GM12878 (cell line): ENCODE results near the gene ELMOD2. TPM values are rescaled to one million over a fixed set of nuclear protein-coding genes. Genes with fewer than 3 reads are reported as not detected.

ENCODE experiments used
- ATAC-seq: fragments of 200-7000 bp; cut with Tn5 transposase; 3 replicates; pipeline ENCODE4 v1.9.1; 2020; ENCODE audit warnings: mild to moderate bottlenecking, moderate library complexity
- BruUV-seq: library from RNA; stranded (reverse); fragments of 400-500 nt; replicated peaks from 2 replicates; lab custom pipeline; 2021; lab: Mats Ljungman, UMichigan
- CTCF ChIA-PET: fragments of 300-600 bp; sonication (Branson Sonifier 250); formaldehyde crosslinking; extraction: SDS; loops from one replicate; lab custom pipeline; 2021; ENCODE audit warnings: inconsistent platforms; lab: Yijun Ruan, JAX
- POLR2A ChIA-PET: fragments of 350-600 bp; formaldehyde crosslinking; extraction: SDS; loops from one replicate; lab custom pipeline; 2021; ENCODE audit warnings: inconsistent platforms; lab: Charles Lee
- RAD21 ChIA-PET: fragments of 300-600 bp; sonication (Branson Sonifier 250); formaldehyde crosslinking; loops from one replicate; lab custom pipeline; 2023; ENCODE audit warnings: antibody characterized with exemption; ENCODE audit not compliant: unreplicated experiment; lab: Charles Lee
- SMC1A ChIA-PET: fragments of 300-600 bp; sonication (Branson Sonifier 250); formaldehyde crosslinking; loops from one replicate; lab custom pipeline; 2023; ENCODE audit not compliant: unreplicated experiment, uncharacterized antibody; lab: Charles Lee
- DNase-seq: peaks from one replicate; pipeline ENCODE4 v3.0.0-alpha.2; 2011; ENCODE audit warnings: low read depth, low spot score
- FAIRE-seq: peaks from 3 replicates; lab custom pipeline; 2011; peaks lifted over from hg19 to GRCh38; lab: Jason Lieb, UNC
- H2AFZ ChIP-seq: 2 replicates; pipeline ENCODE4 v1.6.0; 2011; ENCODE audit warnings: low read depth, low read length, control low read depth; ENCODE audit not compliant: control insufficient read depth
- H3K27ac ChIP-seq: 2 replicates; pipeline ENCODE4 v1.5.1; 2011; ENCODE audit warnings: control low read depth; ENCODE audit not compliant: control insufficient read depth, insufficient read depth
- H3K27me3 ChIP-seq, 2 experiments: replicated peaks in 1 of 2; 2 replicates each; pipeline versions ENCODE4 v1.6.0 to v1.6.1; 2011; ENCODE audit warnings: low read length in 1 of 2; ENCODE audit not compliant: control insufficient read depth in 2 of 2, insufficient read depth in 2 of 2
- H3K36me3 ChIP-seq, 2 experiments: 2 replicates each; pipeline ENCODE4 v1.5.1; 2011; ENCODE audit warnings: low read length in 1 of 2; ENCODE audit not compliant: control insufficient read depth in 2 of 2, insufficient read depth in 2 of 2
- H3K4me1 ChIP-seq: 2 replicates; pipeline ENCODE4 v1.6.1; 2011; ENCODE audit warnings: mild to moderate bottlenecking, low read length, moderate library complexity, mixed read lengths; ENCODE audit not compliant: control insufficient read depth, insufficient read depth
- H3K4me2 ChIP-seq: 2 replicates; pipeline ENCODE4 v1.6.0; 2011; ENCODE audit warnings: control low read depth; ENCODE audit not compliant: control insufficient read depth, insufficient read depth
- H3K4me3 ChIP-seq: fragments of 200-600 bp; sonication (generic); 2 replicates; pipeline ENCODE4 v1.5.1; 2016
- H3K79me2 ChIP-seq: 2 replicates; pipeline ENCODE4 v1.6.0; 2011; ENCODE audit warnings: low read length; ENCODE audit not compliant: control insufficient read depth, insufficient read depth
- H3K9ac ChIP-seq: 2 replicates; pipeline ENCODE4 v1.8.0; 2011; ENCODE audit warnings: low read length, control low read depth, mixed read lengths; ENCODE audit not compliant: control insufficient read depth, insufficient read depth
- H3K9me3 ChIP-seq: replicated peaks from 3 replicates; pipeline ENCODE4 v1.5.1; 2011; ENCODE audit warnings: mild to moderate bottlenecking, low read length; ENCODE audit not compliant: control insufficient read depth, insufficient read depth
- H4K20me1 ChIP-seq: 2 replicates; pipeline ENCODE4 v1.6.0; 2011; ENCODE audit not compliant: control insufficient read depth, insufficient read depth
- ATF2 ChIP-seq: IDR thresholded peaks from 2 replicates; pipeline ENCODE4 v1.6.1; 2012; ENCODE audit warnings: low read length, inconsistent platforms
- BACH1 ChIP-seq: fragments of 450-650 bp; IDR thresholded peaks from 2 replicates; pipeline ENCODE4 v1.6.1; 2017; ENCODE audit warnings: mild to moderate bottlenecking, borderline replicate concordance
- HDAC2 ChIP-seq: fragments of 200-600 bp; sonication (generic); IDR thresholded peaks from 2 replicates; pipeline ENCODE4 v1.6.1; 2017
- HSF1 ChIP-seq: fragments of 150-350 bp; IDR thresholded peaks from 2 replicates; pipeline ENCODE4 v1.6.1; 2014; ENCODE audit warnings: mild to moderate bottlenecking, low read depth, low read length
- IKZF1 ChIP-seq: fragments of 450-650 bp; conservative IDR thresholded peaks from 2 replicates; pipeline ENCODE4 v1.6.1; 2017; ENCODE audit warnings: antibody characterized with exemption, mild to moderate bottlenecking
- NR2C1 ChIP-seq: fragments of 450-650 bp; IDR thresholded peaks from 2 replicates; pipeline ENCODE4 v1.6.1; 2017; ENCODE audit warnings: antibody characterized with exemption, mild to moderate bottlenecking, moderate library complexity
- SREBF2 ChIP-seq: IDR thresholded peaks from 2 replicates; pipeline ENCODE4 v1.6.1; 2012; ENCODE audit warnings: mild to moderate bottlenecking, low read length
- USF1 ChIP-seq: IDR thresholded peaks from 2 replicates; pipeline ENCODE4 v1.6.1; 2011; ENCODE audit warnings: borderline replicate concordance, low read depth, mild to moderate bottlenecking, moderate library complexity, mixed read lengths, low read length; ENCODE audit not compliant: insufficient read depth; ENCODE audit errors: extremely low read length
- ZBTB4 ChIP-seq: fragments of 450-650 bp; formaldehyde crosslinking; IDR thresholded peaks from 2 replicates; pipeline ENCODE4 v1.4.0; 2022; ENCODE audit warnings: mild to moderate bottlenecking, moderate library complexity
- WGBS: methylation state at CpG from one replicate; pipeline ENCODE4 v1.1.6; 2016; ENCODE audit warnings: low lambda C conversion rate; ENCODE audit not compliant: insufficient replicate concordance, insufficient coverage; ENCODE audit errors: missing lambda C conversion rate; 5-methylcytosine and 5-hydroxymethylcytosine counted together
- in situ Hi-C: fragments of 300-500 bp; cut with MboI; formaldehyde crosslinking; loops from 9 replicates; pipeline ENCODE4 v1.14.3; 2018; ENCODE audit warnings: mixed read lengths
- intact Hi-C: fragments of 100-400 bp; cut with micrococcal nuclease; formaldehyde crosslinking; loops from one replicate; pipeline ENCODE4 v1.14.2; 2022; ENCODE audit not compliant: unreplicated experiment
- polyA plus RNA-seq, 11 experiments: library from polyadenylated mRNA; depleted of rRNA in 4 of 11; unstranded in 6 of 11; stranded (reverse) in 5 of 11; fragments of >200 nt; fragmentation: Nextera tagmentation in 4 of 11; fragmentation: Illumina TruSeq in 1 of 11; extraction: Ambion mirVana in 4 of 11; extraction: Trizol in 1 of 11; gene quantifications; 1 replicate in 1 of 11; 2 replicates in 10 of 11; pipeline versions ENCODE4 v1.2.1 to v1.2.3, GENCODE V29; 2011 to 2016; ENCODE audit warnings: inconsistent platforms in 2 of 11, missing spikeins in 2 of 11, low read depth in 1 of 11
- small RNA-seq: library from RNA; depleted of rRNA; stranded (forward); fragments of <200 nt; gene quantifications from one replicate; pipeline ENCODE3, GENCODE V24; 2014
- total RNA-seq, 4 experiments: library from RNA; depleted of rRNA in 3 of 4; stranded (reverse); fragments of >200 nt in 3 of 4; fragmentation: Illumina TruSeq in 1 of 4; extraction: Trizol in 1 of 4; gene quantifications; 2 replicates each; pipeline versions ENCODE4 v1.2.1 to v1.2.3, GENCODE V29; 2013 to 2021

ELMOD2 gene
- total and polyA plus RNA-seq, 10 of the 15 experiments (the other 5 are each of a cell fraction or from before 2014, with no cell fraction given), result 6.5 to 16.7 (median 12.7) TPM

GRCh38 chr4:140603286-140603685 lies 79.3 kb downstream of the ELMOD2 start:
- ChIA-PET POLR2A (no interaction called here), RAD21 (no interaction called here), SMC1A (no interaction called here), CTCF (interaction anchor here (1.2 to 1.6 kb wide), 2 partner anchors 26 to 79 kb away, joined by 3 to 5 read pairs; partner anchors contain the start of gene ELMOD2)
- Histone ChIP-seq H3K27me3 (no peaks in the 10 kb centered on the region; a peak in 1 of 4 replicates), H4K20me1 (no peaks in the 10 kb centered on the region), H2AFZ (no peak overlapping the region), H3K9ac (no peak overlapping the region), H3K4me3 (no peak overlapping the region), H3K9me3 (no peaks in the 10 kb centered on the region), H3K36me3 (no peaks in the 10 kb centered on the region), H3K27ac (no peak overlapping the region), H3K79me2 (no peaks in the 10 kb centered on the region), H3K4me1 (no peaks in the 10 kb centered on the region), H3K4me2 (no peak overlapping the region)
- in situ Hi-C loops, result no loop called here
- BruUV-seq, result no TSS peak
- FAIRE-seq, result no peak
- intact Hi-C loops, result no loop called here
- TF ChIP-seq NR2C1 (no peak), ZBTB4 (no peak), SREBF2 (no peak), ATF2 (no peak), HSF1 (no peak), BACH1 (no peak), IKZF1 (no peak), HDAC2 (no peak), USF1 (no peak)
- no peak for ATAC-seq
- WGBS, result 50% methylated on average over 2 of the region's 2 CpGs
- DNase-seq, result no peak

Small RNA genes within 50 kb of the gene (small RNA-seq; reads per million reads assigned to genes)
- gene AC108019.1 (not detected), gene RN7SL152P (not detected)

Other genes starting within 250 kb of the ELMOD2 start
- gene SCOC, start 150.5 kb upstream of the ELMOD2 start, total RNA-seq (2014; rRNA removed), result 28.2 and 40.6 TPM in 2 replicates
- 49.3 and 51.9 TPM in 2 replicates for gene SCOC, start 150.5 kb upstream of the ELMOD2 start, total RNA-seq (2014; rRNA removed; fragmentation: Illumina TruSeq; extraction: Trizol)
- 38.3 and 39.3 TPM in 2 replicates for gene SCOC, start 150.5 kb upstream of the ELMOD2 start, total RNA-seq (2021)
- gene SCOC, start 150.5 kb upstream of the ELMOD2 start, polyA plus RNA-seq (2011; rRNA removed), result 50.8 and 99.7 TPM in 2 replicates
- gene SCOC, start 150.5 kb upstream of the ELMOD2 start, polyA plus RNA-seq (2014; fragmentation: Illumina TruSeq; extraction: Trizol), result 57.2 and 82.5 TPM in 2 replicates
- 100 to 1,000 TPM; 118 to 154 TPM for gene SCOC, start 150.5 kb upstream of the ELMOD2 start, polyA plus RNA-seq (2014; fragmentation: Nextera tagmentation; extraction: Ambion mirVana)
- gene SCOC, start 150.5 kb upstream of the ELMOD2 start, polyA plus RNA-seq (2014; rRNA removed), result 24.2 and 38.0 TPM in 2 replicates
- 100 to 1,000 TPM in 1 of 2 experiments, 10 to 100 TPM in 1; 92.5 to 106 TPM for gene SCOC, start 150.5 kb upstream of the ELMOD2 start, polyA plus RNA-seq (2016; fragmentation: Nextera tagmentation; extraction: Ambion mirVana)
- 0.51 and 0.60 TPM in 2 replicates for gene CLGN, start 96.5 kb upstream of the ELMOD2 start, total RNA-seq (2014; rRNA removed)
- 1.0 and 1.1 TPM in 2 replicates for gene CLGN, start 96.5 kb upstream of the ELMOD2 start, total RNA-seq (2014; rRNA removed; fragmentation: Illumina TruSeq; extraction: Trizol)
- 0.61 and 0.64 TPM in 2 replicates for gene CLGN, start 96.5 kb upstream of the ELMOD2 start, total RNA-seq (2021)
- 0.06 and 0.11 TPM in 2 replicates for gene CLGN, start 96.5 kb upstream of the ELMOD2 start, polyA plus RNA-seq (2011; rRNA removed)
- gene CLGN, start 96.5 kb upstream of the ELMOD2 start, polyA plus RNA-seq (2014; fragmentation: Illumina TruSeq; extraction: Trizol), result 0.87 and 1.5 TPM in 2 replicates
- under 1 TPM; 0.53 to 0.73 TPM for gene CLGN, start 96.5 kb upstream of the ELMOD2 start, polyA plus RNA-seq (2014; fragmentation: Nextera tagmentation; extraction: Ambion mirVana)
- 0.27 and 0.55 TPM in 2 replicates for gene CLGN, start 96.5 kb upstream of the ELMOD2 start, polyA plus RNA-seq (2014; rRNA removed)
- under 1 TPM; 0.59 to 0.71 TPM for gene CLGN, start 96.5 kb upstream of the ELMOD2 start, polyA plus RNA-seq (2016; fragmentation: Nextera tagmentation; extraction: Ambion mirVana)
- gene MGAT4D, start 25.9 kb upstream of the ELMOD2 start, total RNA-seq (2014; rRNA removed), result not detected in 2 replicates
- not detected in 2 replicates for gene MGAT4D, start 25.9 kb upstream of the ELMOD2 start, total RNA-seq (2014; rRNA removed; fragmentation: Illumina TruSeq; extraction: Trizol)
- not detected in 2 replicates for gene MGAT4D, start 25.9 kb upstream of the ELMOD2 start, total RNA-seq (2021)
- gene MGAT4D, start 25.9 kb upstream of the ELMOD2 start, polyA plus RNA-seq (2011; rRNA removed), result not detected in 2 replicates
- gene MGAT4D, start 25.9 kb upstream of the ELMOD2 start, polyA plus RNA-seq (2014; fragmentation: Illumina TruSeq; extraction: Trizol), result not detected in 2 replicates
- not detected for gene MGAT4D, start 25.9 kb upstream of the ELMOD2 start, polyA plus RNA-seq (2014; fragmentation: Nextera tagmentation; extraction: Ambion mirVana)
- not detected in 2 replicates for gene MGAT4D, start 25.9 kb upstream of the ELMOD2 start, polyA plus RNA-seq (2014; rRNA removed)
- gene MGAT4D, start 25.9 kb upstream of the ELMOD2 start, polyA plus RNA-seq (2016; fragmentation: Nextera tagmentation; extraction: Ambion mirVana), result not detected
- not detected in 2 replicates for gene UCP1, start 44.8 kb downstream of the ELMOD2 start, total RNA-seq (2014; rRNA removed)
- not detected in 2 replicates for gene UCP1, start 44.8 kb downstream of the ELMOD2 start, total RNA-seq (2014; rRNA removed; fragmentation: Illumina TruSeq; extraction: Trizol)
- not detected in 2 replicates for gene UCP1, start 44.8 kb downstream of the ELMOD2 start, total RNA-seq (2021)
- gene UCP1, start 44.8 kb downstream of the ELMOD2 start, polyA plus RNA-seq (2011; rRNA removed), result not detected in 2 replicates
- gene UCP1, start 44.8 kb downstream of the ELMOD2 start, polyA plus RNA-seq (2014; fragmentation: Illumina TruSeq; extraction: Trizol), result not detected in 2 replicates
- gene UCP1, start 44.8 kb downstream of the ELMOD2 start, polyA plus RNA-seq (2014; fragmentation: Nextera tagmentation; extraction: Ambion mirVana), result not detected
- not detected in 2 replicates for gene UCP1, start 44.8 kb downstream of the ELMOD2 start, polyA plus RNA-seq (2014; rRNA removed)
- not detected for gene UCP1, start 44.8 kb downstream of the ELMOD2 start, polyA plus RNA-seq (2016; fragmentation: Nextera tagmentation; extraction: Ambion mirVana)
- 11.5 and 14.1 TPM in 2 replicates for gene TBC1D9, start 232.2 kb downstream of the ELMOD2 start, total RNA-seq (2014; rRNA removed)
- gene TBC1D9, start 232.2 kb downstream of the ELMOD2 start, total RNA-seq (2014; rRNA removed; fragmentation: Illumina TruSeq; extraction: Trizol), result 10.5 and 10.9 TPM in 2 replicates
- gene TBC1D9, start 232.2 kb downstream of the ELMOD2 start, total RNA-seq (2021), result 12.9 and 14.9 TPM in 2 replicates
- 2.8 and 3.4 TPM in 2 replicates for gene TBC1D9, start 232.2 kb downstream of the ELMOD2 start, polyA plus RNA-seq (2011; rRNA removed)
- 11.4 and 11.8 TPM in 2 replicates for gene TBC1D9, start 232.2 kb downstream of the ELMOD2 start, polyA plus RNA-seq (2014; fragmentation: Illumina TruSeq; extraction: Trizol)
- 1 to 10 TPM in 1 of 2 experiments, under 1 TPM in 1; 0.87 to 1.4 TPM for gene TBC1D9, start 232.2 kb downstream of the ELMOD2 start, polyA plus RNA-seq (2014; fragmentation: Nextera tagmentation; extraction: Ambion mirVana)
- 8.2 and 9.8 TPM in 2 replicates for gene TBC1D9, start 232.2 kb downstream of the ELMOD2 start, polyA plus RNA-seq (2014; rRNA removed)
- 1 to 10 TPM; 3.4 to 4.5 TPM for gene TBC1D9, start 232.2 kb downstream of the ELMOD2 start, polyA plus RNA-seq (2016; fragmentation: Nextera tagmentation; extraction: Ambion mirVana)